Left kidney (tissue), 2 donors: ENCODE measurements around the gene LY6G6D. TPM values are rescaled to one million over a fixed set of nuclear protein-coding genes. Genes with fewer than 3 reads are reported as not detected.
"Not testable (repeated sequence)": the region's sequence is repeated elsewhere in the genome, so short reads cannot be mapped to it uniquely, and the experiment has no call there.

Experiments
- DNase-seq: peaks from one replicate; pipeline ENCODE4 v3.0.0-alpha.2; 2013
- polyA plus RNA-seq: library from polyadenylated mRNA; unstranded; fragments of 120-200 nt; gene quantifications from one replicate; pipeline ENCODE4 v1.2.1, GENCODE V29; 2013; ENCODE audit not compliant: insufficient read length

Gene LY6G6D
- polyA plus RNA-seq, 1 donor = not detected

DNA sequence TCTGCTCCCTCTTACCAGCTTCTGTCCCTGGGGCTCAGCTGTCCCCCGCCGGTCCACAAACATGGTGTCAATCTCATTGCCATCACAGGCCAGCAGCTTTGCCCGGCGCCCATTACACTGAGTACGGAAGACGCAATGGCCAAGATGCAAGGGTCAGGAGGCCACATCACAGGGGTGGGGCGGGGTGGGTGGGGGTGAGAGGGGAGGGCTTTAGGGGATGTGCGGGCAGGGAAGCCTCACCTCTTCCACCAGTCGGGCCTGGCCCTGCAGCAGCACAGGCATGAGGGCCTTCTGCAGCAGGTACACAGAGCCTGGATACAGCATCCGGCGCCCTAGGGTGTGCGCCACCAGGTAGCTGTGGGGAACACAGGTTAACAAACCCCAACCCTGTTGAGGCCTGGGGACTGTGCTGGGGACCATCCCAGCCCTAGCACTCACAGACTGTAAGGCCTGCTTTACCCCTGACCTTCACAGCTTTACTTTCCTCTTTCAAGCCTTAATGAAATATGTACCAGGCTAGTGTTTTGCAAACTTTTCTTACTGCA lies 23.5 kb upstream of the LY6G6D start:
- no peak for DNase-seq

GRCh38 chr6:31692353-31692752 lies 22.8 kb upstream of the LY6G6D start:
- no peak for DNase-seq

GRCh38 chr6:31692886-31693285 lies 22.3 kb upstream of the LY6G6D start:
- DNase-seq = no peak

DNA sequence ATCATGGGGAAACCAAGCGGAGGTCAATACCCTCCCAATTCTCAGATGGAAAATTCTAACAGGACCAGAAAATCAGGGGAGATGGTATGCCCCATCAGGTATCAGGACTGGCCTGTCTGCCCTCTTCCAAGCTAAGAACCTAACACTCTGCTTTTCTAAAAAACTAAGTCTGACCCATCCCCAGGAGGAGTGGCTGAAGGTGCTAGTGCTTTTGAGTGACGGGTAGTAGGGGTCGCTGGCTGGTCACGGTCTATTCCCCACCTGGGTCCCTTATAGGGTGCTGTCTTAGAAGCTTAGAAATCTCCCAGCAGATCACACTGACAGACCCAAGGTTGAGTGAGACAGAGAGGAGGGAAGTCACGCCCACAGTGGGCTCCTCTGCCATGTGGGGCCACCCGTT lies 21.6 kb upstream of the LY6G6D start:
- DNase-seq = no peak

GRCh38 chr6:31697555-31697954 lies 17.6 kb upstream of the LY6G6D start:
- DNase-seq = no peak

- DNase-seq = no peak
Measured at GRCh38 chr6:31700740-31701401, 14.3 kb upstream of the LY6G6D start.

DNA sequence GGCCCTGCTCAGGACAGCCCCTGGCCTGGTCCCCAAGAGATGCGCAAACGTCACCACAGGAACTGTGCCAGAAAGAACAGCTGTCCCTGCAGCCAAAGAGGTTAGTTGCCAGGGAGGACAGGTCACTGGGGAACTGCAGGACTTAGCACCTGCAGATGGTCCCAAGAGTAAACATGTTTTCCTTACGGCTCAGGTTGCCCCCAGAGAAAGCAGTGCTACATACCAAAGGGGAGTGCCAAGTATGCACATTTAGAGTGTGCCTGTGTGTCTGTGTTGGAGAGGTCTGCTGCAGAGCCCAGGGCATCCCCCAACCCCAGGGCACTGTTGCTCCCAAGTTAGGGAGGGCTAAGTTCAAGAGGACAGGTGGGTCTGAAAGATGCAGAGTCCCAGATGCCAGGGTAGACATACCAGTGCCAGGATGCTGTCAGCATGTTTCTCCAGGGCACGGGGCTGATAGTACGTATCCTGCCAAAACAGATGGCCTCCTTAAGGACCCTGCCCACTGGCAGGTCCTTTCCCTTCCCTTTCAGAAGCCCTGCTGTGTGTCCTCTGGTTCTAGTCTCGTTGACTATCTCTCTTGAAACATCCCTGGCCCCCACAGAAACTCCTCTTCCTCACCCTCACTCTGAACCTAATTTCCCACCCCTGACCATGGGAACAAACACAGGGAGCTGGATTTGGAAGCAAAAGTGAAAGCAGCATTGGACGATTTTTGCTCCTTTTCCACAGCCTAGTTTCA lies 13.3 kb upstream of the LY6G6D start:
- DNase-seq = no peak

GRCh38 chr6:31702405-31702818 lies 12.7 kb upstream of the LY6G6D start:
- DNase-seq = no peak

DNA sequence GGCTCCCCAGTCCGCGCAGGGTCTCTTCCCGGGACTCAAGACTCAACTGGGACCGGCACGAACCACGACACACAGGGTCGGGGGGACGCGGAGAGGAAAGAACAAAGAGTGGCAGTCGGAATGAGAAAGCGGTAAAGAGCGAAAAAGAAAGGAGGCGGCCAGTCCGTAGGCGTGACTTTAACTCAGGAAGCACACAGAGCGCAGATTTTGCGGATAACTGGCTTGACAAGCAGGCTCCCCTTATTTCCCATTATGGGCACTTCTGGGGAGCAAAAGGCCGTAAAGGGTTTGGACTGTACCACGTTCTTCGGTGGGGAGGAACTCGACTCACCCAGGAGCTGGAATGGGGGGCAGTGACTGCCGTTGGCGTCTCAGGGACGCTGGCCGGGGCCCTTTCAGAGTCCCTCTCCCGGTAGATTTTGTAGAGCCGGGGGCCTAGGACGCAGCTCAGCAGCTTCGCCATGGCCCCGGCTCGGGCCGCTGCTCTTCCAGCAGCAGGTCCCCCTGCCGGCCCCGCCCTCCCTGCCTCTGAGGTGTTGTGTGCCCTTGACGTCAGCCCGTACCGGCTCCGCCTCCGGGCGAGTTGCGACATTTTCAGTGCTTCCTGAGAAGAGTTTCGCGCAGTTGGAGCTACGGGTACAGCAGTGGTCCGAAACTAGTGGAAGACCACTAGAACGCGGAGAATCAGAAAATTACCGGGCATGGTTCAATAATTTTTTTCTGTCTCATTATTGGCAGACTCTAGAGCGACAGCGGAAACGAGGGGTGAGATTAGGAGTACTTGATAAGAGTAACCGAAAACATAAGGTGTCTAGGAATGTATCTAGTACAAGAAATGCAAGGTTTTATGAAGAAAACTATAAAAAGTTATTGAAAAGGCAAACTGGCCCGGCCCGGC lies 12.1 kb upstream of the LY6G6D start, which contains the start of gene ABHD16A:
Gene ABHD16A, minus strand, starts transcription at position 506 of the 898 bp plus-strand sequence. Its CDS starts 43 bp downstream, at position 463.
- peak; percentile 99 for DNase-seq

DNA sequence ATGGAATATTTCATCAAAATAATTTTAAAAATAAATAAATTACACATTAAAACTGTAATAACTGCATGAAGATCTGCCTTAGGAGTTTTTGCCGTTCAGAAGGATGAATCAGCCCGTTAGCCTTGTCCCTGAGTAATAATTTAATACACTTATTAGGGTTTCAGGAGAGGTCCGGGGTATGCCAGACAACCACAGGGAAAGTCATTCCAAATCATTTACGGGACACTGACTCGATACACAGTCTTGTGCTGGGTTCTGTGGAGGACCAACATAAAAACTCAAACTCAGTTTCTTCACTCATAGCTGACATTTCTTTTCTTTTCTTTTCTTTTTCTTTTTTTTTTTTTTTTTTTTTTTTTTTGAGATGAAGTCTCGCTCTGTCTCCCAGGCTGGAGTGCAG lies 9.2 kb upstream of the LY6G6D start:
- no peak for DNase-seq

DNA sequence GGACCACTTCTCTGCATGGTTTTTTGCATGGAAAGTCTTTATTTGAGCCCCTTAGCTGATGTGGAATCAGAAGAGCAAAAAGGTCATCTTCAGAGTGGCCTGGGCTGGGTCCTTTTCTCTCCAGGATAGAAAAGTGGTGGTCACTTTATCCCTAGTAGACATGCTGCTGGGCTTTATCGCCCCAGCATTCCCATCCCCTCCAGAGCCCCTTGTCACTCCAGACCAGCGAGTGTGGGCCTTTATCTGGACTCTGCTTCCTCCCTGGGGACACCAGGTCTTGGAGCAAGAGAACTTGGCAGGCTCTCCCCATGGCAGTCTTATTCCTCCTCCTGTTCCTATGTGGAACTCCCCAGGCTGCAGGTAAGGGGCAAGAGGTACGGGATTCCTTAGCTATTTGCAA lies 8.5 kb upstream of the LY6G6D start, which contains the start of gene LY6G6F:
Gene LY6G6F, plus strand, starts transcription at position 268 of the 400 bp plus-strand sequence. Its CDS starts 41 bp downstream, at position 309.
- DNase-seq = no peak

GRCh38 chr6:31707701-31708100 lies 7.4 kb upstream of the LY6G6D start:
- no peak for DNase-seq

- DNase-seq = no peak
Measured at GRCh38 chr6:31708224-31708623, 6.9 kb upstream of the LY6G6D start.

DNA sequence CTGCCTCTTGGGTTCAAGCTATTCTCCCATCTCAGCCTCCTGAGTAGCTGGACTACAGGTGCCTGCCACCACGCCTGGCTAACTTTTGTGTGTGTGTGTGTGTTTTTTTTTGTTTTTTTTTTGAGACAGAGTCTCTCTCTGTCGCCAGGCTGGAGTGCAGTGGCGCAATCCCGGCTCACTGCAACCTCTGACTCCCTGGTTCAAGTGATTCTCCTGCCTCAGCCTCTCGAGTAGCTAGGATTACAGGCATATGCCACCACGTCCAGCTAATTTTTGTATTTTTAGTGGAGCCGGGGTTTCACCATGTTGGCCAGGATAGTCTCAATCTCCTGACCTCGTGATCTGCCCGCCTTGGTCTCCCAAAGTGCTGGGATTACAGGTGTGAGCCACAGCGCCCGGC lies 6.0 kb upstream of the LY6G6D start:
- not testable (repeated sequence) for DNase-seq

- no peak for DNase-seq
Measured at GRCh38 chr6:31710523-31711219, 4.5 kb upstream of the LY6G6D start.

DNA sequence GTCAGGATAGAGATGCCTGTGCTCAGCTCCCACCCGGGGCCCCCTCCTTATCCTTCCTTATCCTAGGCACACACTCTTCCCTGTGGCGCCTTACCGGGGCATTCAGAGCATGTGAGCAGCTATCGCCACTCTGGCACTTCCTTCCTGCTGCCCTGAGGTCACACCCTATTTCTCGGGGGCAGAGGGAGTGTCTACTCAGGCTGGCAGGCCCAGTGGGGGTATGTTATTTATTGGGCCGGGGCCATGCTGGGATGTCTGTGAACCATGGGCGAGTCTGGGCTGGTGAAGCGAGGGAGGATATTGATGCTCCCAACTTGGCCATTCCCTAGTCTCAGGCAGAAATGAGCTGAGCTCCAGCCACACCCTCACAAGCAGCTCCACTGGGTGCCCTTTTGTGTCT lies 3.9 kb upstream of the LY6G6D start:
- no peak for DNase-seq

GRCh38 chr6:31712296-31712695 lies 2.9 kb upstream of the LY6G6D start:
- no peak for DNase-seq

- no peak for DNase-seq
Measured at GRCh38 chr6:31713465-31713864, 1.7 kb upstream of the LY6G6D start.

DNA sequence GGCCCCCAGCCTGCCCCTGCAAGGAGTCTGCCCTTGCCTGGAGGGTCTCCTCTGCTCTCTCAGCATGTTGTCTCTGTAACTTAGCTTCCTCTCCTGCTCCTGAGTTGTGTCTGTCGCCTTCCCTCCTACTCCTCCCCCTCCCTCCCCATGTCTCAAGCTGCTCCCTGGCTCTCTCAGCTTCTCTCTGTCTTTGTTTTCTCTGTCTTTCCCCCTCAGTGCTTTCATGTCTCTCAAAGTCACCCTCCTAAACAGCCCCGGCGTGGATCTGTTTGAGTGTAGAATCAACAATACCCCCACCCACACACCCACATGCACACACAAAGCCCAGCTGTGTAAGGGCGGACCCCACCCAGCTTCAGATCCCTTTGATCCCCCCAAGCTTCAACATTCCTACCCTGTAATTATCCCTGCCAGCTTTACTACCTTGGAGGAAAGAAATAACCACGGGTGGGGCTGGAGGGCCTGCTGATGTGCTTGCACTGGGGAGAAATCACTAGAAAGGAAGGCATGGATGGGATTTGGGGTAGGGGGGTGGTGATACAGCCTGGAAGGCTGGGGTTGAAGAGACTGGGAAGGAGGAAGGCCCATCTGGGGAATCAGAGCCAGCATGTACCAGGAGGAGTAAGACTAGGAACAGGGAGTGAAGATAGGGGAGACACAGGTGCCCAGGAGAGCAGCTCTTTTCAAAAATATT lies 1.0 kb upstream of the LY6G6D start:
- peak; percentile 49 for DNase-seq

- no peak for DNase-seq
Measured at GRCh38 chr6:31717499-31718222, 2.5 kb downstream of the LY6G6D start.
